OCI-LY1 (cell line): Measurements from ENCODE around the gene NPAS4.
"Not testable (repeated sequence)": the region's sequence is repeated elsewhere in the genome, so short reads cannot be mapped to it uniquely, and the experiment has no call there.

Source experiments
- H2AFZ ChIP-seq: fragments of 200-600 bp; sonication (generic), shearing (Covaris generic); 2 replicates; pipeline ENCODE4 v1.6.0; 2014; ENCODE audit warnings: antibody characterized with exemption, mild to moderate bottlenecking, low read length
- H3F3A ChIP-seq: fragments of 200-600 bp; sonication (generic), shearing (Covaris generic); 2 replicates; pipeline ENCODE4 v1.6.0; 2014; ENCODE audit warnings: mild to moderate bottlenecking, antibody characterized with exemption, low read length, moderate library complexity; ENCODE audit not compliant: insufficient read depth
- H3K27ac ChIP-seq: fragments of 200-600 bp; sonication (generic); 2 replicates; pipeline ENCODE4 v1.5.1; 2014; ENCODE audit warnings: low read length, mixed run types, mild to moderate bottlenecking, low read depth; ENCODE audit not compliant: poor library complexity, severe bottlenecking
- H3K27me3 ChIP-seq: fragments of 200-600 bp; sonication (generic); 2 replicates; pipeline ENCODE4 v1.6.0; 2014; ENCODE audit warnings: antibody characterized with exemption, mild to moderate bottlenecking, low read length, moderate library complexity; ENCODE audit not compliant: insufficient read depth
- H3K36me3 ChIP-seq: fragments of 200-600 bp; sonication (generic); 2 replicates; pipeline ENCODE4 v1.6.1; 2014; ENCODE audit warnings: mild to moderate bottlenecking, antibody characterized with exemption, low read length, moderate library complexity, mixed read lengths; ENCODE audit not compliant: insufficient read depth
- H3K4me1 ChIP-seq: fragments of 200-600 bp; sonication (generic); 2 replicates; pipeline ENCODE4 v1.5.1; 2014; ENCODE audit warnings: mild to moderate bottlenecking, low read length, moderate library complexity; ENCODE audit not compliant: insufficient read depth, severe bottlenecking
- H3K4me2 ChIP-seq: fragments of 200-600 bp; sonication (generic), shearing (Covaris generic); 2 replicates; pipeline ENCODE4 v1.6.1; 2014; ENCODE audit warnings: low read length
- H3K4me3 ChIP-seq: fragments of 200-600 bp; sonication (generic); 2 replicates; pipeline ENCODE4 v1.5.1; 2014; ENCODE audit warnings: low read length, low read depth, mild to moderate bottlenecking, mixed read lengths; ENCODE audit not compliant: poor library complexity, severe bottlenecking
- H3K79me2 ChIP-seq: fragments of 200-600 bp; shearing (Covaris generic); 2 replicates; pipeline ENCODE4 v1.6.1; 2016; ENCODE audit warnings: mixed run types, low read length, mixed read lengths; ENCODE audit not compliant: insufficient read depth
- H3K9ac ChIP-seq: fragments of 200-600 bp; sonication (generic), shearing (Covaris generic); 2 replicates; pipeline ENCODE4 v1.6.1; 2014; ENCODE audit warnings: mild to moderate bottlenecking, low read length, mixed read lengths
- H3K9me2 ChIP-seq: fragments of 200-600 bp; sonication (generic), shearing (Covaris generic); 2 replicates; pipeline ENCODE4 v1.6.1; 2014; ENCODE audit warnings: low read depth, mild to moderate bottlenecking, low read length, mixed read lengths
- H3K9me3 ChIP-seq: fragments of 200-600 bp; shearing (Covaris generic); 2 replicates; pipeline ENCODE4 v1.6.1; 2014; ENCODE audit warnings: low read length, mixed read lengths
- H4K20me1 ChIP-seq: fragments of 200-600 bp; sonication (generic), shearing (Covaris generic); 2 replicates; pipeline ENCODE4 v1.6.0; 2016; ENCODE audit warnings: mild to moderate bottlenecking, low read length; ENCODE audit not compliant: insufficient read depth
- CTCF ChIP-seq: fragments of 200-600 bp; sonication (generic), shearing (Covaris generic); IDR thresholded peaks from 2 replicates; pipeline ENCODE4 v1.5.1; 2017; ENCODE audit warnings: mild to moderate bottlenecking, antibody characterized with exemption, low read length, moderate library complexity, mixed read lengths
- EZH2 ChIP-seq: fragments of 200-600 bp; sonication (generic), shearing (Covaris generic); IDR thresholded peaks from 2 replicates; pipeline ENCODE4 v1.8.0; 2017; ENCODE audit warnings: borderline replicate concordance, mixed run types, mild to moderate bottlenecking, antibody characterized with exemption, low read length, moderate library complexity, mixed read lengths

Gene NPAS4

GRCh38 chr11:66437979-66438503 lies 17.2 kb downstream of the NPAS4 start:
- peaks cover 25% of the 10 kb centered on the region for H3K36me3 ChIP-seq
- H3F3A ChIP-seq, result no peaks in the 10 kb centered on the region
- no peak for TF ChIP-seq CTCF
- TF ChIP-seq EZH2, result no peak
- H3K9me2 ChIP-seq, result no peaks in the 10 kb centered on the region
- no peaks in the 10 kb centered on the region for H4K20me1 ChIP-seq
- no peaks in the 10 kb centered on the region for H3K79me2 ChIP-seq
- no peaks in the 10 kb centered on the region for H3K9me3 ChIP-seq
- peak overlapping the region; percentile 29; the same call in 1 of the 2 replicates for H2AFZ ChIP-seq
- H3K4me3 ChIP-seq, result peak overlapping the region; percentile 86
- peak overlapping the region; percentile 86 for H3K9ac ChIP-seq
- peaks cover 7% of the 10 kb centered on the region for H3K4me1 ChIP-seq
- H3K27me3 ChIP-seq, result no peaks in the 10 kb centered on the region
- H3K27ac ChIP-seq, result peak overlapping the region; percentile 65
- peak overlapping the region; percentile 94 for H3K4me2 ChIP-seq

- Histone ChIP-seq H2AFZ (peak within 1 kb of the TSS; percentile 29; the same call in 1 of the 2 replicates), H3K4me2 (peak within 1 kb of the TSS; percentile 94), H3K9me3 (no peaks in the 10 kb centered on the region), H3K9me2 (no peaks in the 10 kb centered on the region), H3K27me3 (no peaks in the 10 kb centered on the region), H3K27ac (peak within 1 kb of the TSS; percentile 65), H3K79me2 (no peaks in the 10 kb centered on the region), H3K36me3 (peaks cover 25% of the 10 kb centered on the region), H4K20me1 (no peaks in the 10 kb centered on the region), H3K4me3 (peak within 1 kb of the TSS; percentile 86), H3K9ac (peak within 1 kb of the TSS; percentile 86), H3F3A (no peaks in the 10 kb centered on the region), H3K4me1 (peaks cover 7% of the 10 kb centered on the region)
- no peak for TF ChIP-seq EZH2
- peak; percentile 87 for TF ChIP-seq CTCF
Measured at GRCh38 chr11:66438504-66439466, 17.9 kb downstream of the NPAS4 start, which contains the start of gene MRPL11. Gene MRPL11, minus strand, starts transcription at chr11:66438848. Its CDS starts 94 bp downstream, at chr11:66438754.

- not testable (repeated sequence) for H3K9me3 ChIP-seq, H3K4me3 ChIP-seq, H3F3A ChIP-seq, H3K9ac ChIP-seq, H2AFZ ChIP-seq, H3K4me2 ChIP-seq, H3K9me2 ChIP-seq, H3K27me3 ChIP-seq, H3K4me1 ChIP-seq, H4K20me1 ChIP-seq, H3K79me2 ChIP-seq, H3K27ac ChIP-seq
- H3K36me3 ChIP-seq, result peaks cover 18% of the 10 kb centered on the region
Measured at GRCh38 chr11:66440101-66440939, 19.5 kb downstream of the NPAS4 start.

GRCh38 chr11:66440940-66441282 lies 20.1 kb downstream of the NPAS4 start:
- not testable (repeated sequence) for H3F3A ChIP-seq, H3K27me3 ChIP-seq, H2AFZ ChIP-seq, H3K9me2 ChIP-seq, H3K4me3 ChIP-seq, H3K9me3 ChIP-seq, H3K4me1 ChIP-seq, H3K79me2 ChIP-seq, H3K27ac ChIP-seq, H3K4me2 ChIP-seq, H3K9ac ChIP-seq, H4K20me1 ChIP-seq
- peaks cover 12% of the 10 kb centered on the region; the same call in 1 of the 2 replicates for H3K36me3 ChIP-seq
